NOMO-1 (cell line): ENCODE data around the gene FLT4.
"Not testable (repeated sequence)": the region's sequence is repeated elsewhere in the genome, so short reads cannot be mapped to it uniquely, and the experiment has no call there.

ENCODE experiments used
- DNase-seq, 2 experiments: peaks; one replicate each; lab custom pipeline; 2025; ENCODE audit not compliant: unreplicated experiment in 2 of 2; lab: John Stamatoyannopoulos, UW

FLT4 gene

GRCh38 chr5:180670586-180671359 lies 21.4 kb upstream of the FLT4 start:
- peak; percentile 7 to 41 for DNase-seq

GRCh38 chr5:180670157-180670556 lies 20.8 kb upstream of the FLT4 start:
- no peak for DNase-seq

- DNase-seq: no peak
Observed at GRCh38 chr5:180669661-180670060, 20.3 kb upstream of the FLT4 start.

GRCh38 chr5:180668835-180669596 lies 19.6 kb upstream of the FLT4 start:
- no peak for DNase-seq

GRCh38 chr5:180666812-180667211 lies 17.4 kb upstream of the FLT4 start:
- no peak for DNase-seq

GRCh38 chr5:180665682-180666404 lies 16.4 kb upstream of the FLT4 start:
- DNase-seq: no peak

- DNase-seq: no peak
Observed at GRCh38 chr5:180658774-180659564, 9.6 kb upstream of the FLT4 start.

- DNase-seq: not testable (repeated sequence)
Observed at GRCh38 chr5:180655243-180655642, 5.8 kb upstream of the FLT4 start.

- DNase-seq: no peak
Observed at GRCh38 chr5:180652771-180653170, 3.4 kb upstream of the FLT4 start.

GRCh38 chr5:180652346-180652745 lies 2.9 kb upstream of the FLT4 start:
- DNase-seq: no peak

GRCh38 chr5:180648658-180649296 lies 623 bp downstream of the FLT4 start:
- DNase-seq: no peak

GRCh38 chr5:180647941-180648500 lies 1.4 kb downstream of the FLT4 start:
- no peak for DNase-seq

- no peak for DNase-seq
Observed at GRCh38 chr5:180647465-180647864, 1.9 kb downstream of the FLT4 start.

GRCh38 chr5:180646963-180647305 lies 2.5 kb downstream of the FLT4 start:
- no peak for DNase-seq

GRCh38 chr5:180646289-180646962 lies 3.0 kb downstream of the FLT4 start:
- DNase-seq: no peak

- no peak for DNase-seq
Observed at GRCh38 chr5:180645274-180646204, 3.9 kb downstream of the FLT4 start.

- no peak for DNase-seq
Observed at GRCh38 chr5:180644825-180645273, 4.6 kb downstream of the FLT4 start.

- no peak for DNase-seq
Observed at GRCh38 chr5:180644129-180644824, 5.1 kb downstream of the FLT4 start.
